ENCODE measurements around the gene CLEC12A. TPM values are rescaled to one million over a fixed set of nuclear protein-coding genes. Genes with fewer than 3 reads are reported as not detected.

The CLEC12A gene
- total RNA-seq, 1 donor from 2014 or later, result not detected

- H3K27me3 Mint-ChIP-seq (ENCODE audit: insufficient read depth, low read depth), result peaks cover 2% of the 10 kb centered on the region
- Histone ChIP-seq H3K4me3 (no peak overlapping the region), H4K20me1 (ENCODE audit: low read depth) (no peaks in the 10 kb centered on the region), H3F3A (ENCODE audit: low read depth) (no peaks in the 10 kb centered on the region), H3K4me2 (no peak overlapping the region), H3K9ac (no peak overlapping the region), H3K79me2 (ENCODE audit: low read depth) (no peaks in the 10 kb centered on the region), H3K27ac (no peak overlapping the region), H3K27me3 (no peaks in the 10 kb centered on the region), H3K9me3 (ENCODE audit: low read depth) (no peaks in the 10 kb centered on the region), H3K4me1 (no peaks in the 10 kb centered on the region), H2AFZ (replicated peaks) (no peak overlapping the region), H3K36me3 (no peaks in the 10 kb centered on the region)
- peaks cover 2% of the 10 kb centered on the region for H3K9me3 Mint-ChIP-seq
- no peak overlapping the region for H3K27ac Mint-ChIP-seq
- no peaks in the 10 kb centered on the region for H3K36me3 Mint-ChIP-seq
- H3K4me3 Mint-ChIP-seq, result no peak overlapping the region
- no peaks in the 10 kb centered on the region for H3K4me1 Mint-ChIP-seq
- no peak for DNase-seq (ENCODE audit: low spot score)
- no peak for TF ChIP-seq EZH2phosphoT487 (IDR thresholded peaks at IDR 0.05)
- no peak for TF ChIP-seq CTCF (IDR thresholded peaks at IDR 0.05)
- no peak for TF ChIP-seq EZH2 (IDR thresholded peaks at IDR 0.05)
These were observed 13.4 kb upstream of the CLEC12A start for GRCh38 chr12:9957834-9958233.

- no peak overlapping the region for H3K4me3 ChIP-seq
- no peak overlapping the region for H3K4me2 ChIP-seq
- H3K27me3 ChIP-seq, result no peaks in the 10 kb centered on the region
- peaks cover 2% of the 10 kb centered on the region for H3K27me3 Mint-ChIP-seq (ENCODE audit: insufficient read depth, low read depth)
- no peaks in the 10 kb centered on the region for H4K20me1 ChIP-seq (ENCODE audit: low read depth)
- H3K4me3 Mint-ChIP-seq, result no peak overlapping the region
- no peak overlapping the region for H2AFZ ChIP-seq (replicated peaks)
- no peaks in the 10 kb centered on the region for H3K36me3 ChIP-seq
- no peak overlapping the region for H3K27ac ChIP-seq
- no peaks in the 10 kb centered on the region for H3F3A ChIP-seq (ENCODE audit: low read depth)
- H3K9me3 Mint-ChIP-seq, result no peaks in the 10 kb centered on the region
- H3K79me2 ChIP-seq (ENCODE audit: low read depth), result no peaks in the 10 kb centered on the region
- H3K4me1 Mint-ChIP-seq, result no peaks in the 10 kb centered on the region
- no peak overlapping the region for H3K9ac ChIP-seq
- TF ChIP-seq EZH2 (IDR thresholded peaks at IDR 0.05) (no peak), CTCF (IDR thresholded peaks at IDR 0.05) (no peak), EZH2phosphoT487 (IDR thresholded peaks at IDR 0.05) (no peak)
- no peaks in the 10 kb centered on the region for H3K4me1 ChIP-seq
- H3K9me3 ChIP-seq (ENCODE audit: low read depth), result no peaks in the 10 kb centered on the region
- no peak overlapping the region for H3K27ac Mint-ChIP-seq
- H3K36me3 Mint-ChIP-seq, result no peaks in the 10 kb centered on the region
- no peak for DNase-seq (ENCODE audit: low spot score)
These were observed 10.6 kb upstream of the CLEC12A start for GRCh38 chr12:9960590-9960989.

GRCh38 chr12:9961106-9961505 lies 10.1 kb upstream of the CLEC12A start:
- H3K36me3 ChIP-seq, result no peaks in the 10 kb centered on the region
- no peak overlapping the region for H3K9ac ChIP-seq
- DNase-seq (ENCODE audit: low spot score), result no peak
- H3K4me1 ChIP-seq, result no peaks in the 10 kb centered on the region
- Mint-ChIP-seq H3K27ac (no peak overlapping the region), H3K9me3 (no peaks in the 10 kb centered on the region), H3K36me3 (no peaks in the 10 kb centered on the region), H3K4me1 (no peaks in the 10 kb centered on the region), H3K4me3 (no peak overlapping the region), H3K27me3 (ENCODE audit: insufficient read depth, low read depth) (peaks cover 2% of the 10 kb centered on the region)
- H4K20me1 ChIP-seq (ENCODE audit: low read depth), result no peaks in the 10 kb centered on the region
- TF ChIP-seq EZH2 (IDR thresholded peaks at IDR 0.05) (no peak), CTCF (IDR thresholded peaks at IDR 0.05) (no peak), EZH2phosphoT487 (IDR thresholded peaks at IDR 0.05) (no peak)
- H3K79me2 ChIP-seq (ENCODE audit: low read depth), result no peaks in the 10 kb centered on the region
- no peaks in the 10 kb centered on the region for H3K9me3 ChIP-seq (ENCODE audit: low read depth)
- H3K27me3 ChIP-seq, result no peaks in the 10 kb centered on the region
- no peaks in the 10 kb centered on the region for H3F3A ChIP-seq (ENCODE audit: low read depth)
- H3K4me3 ChIP-seq, result no peak overlapping the region
- H2AFZ ChIP-seq (replicated peaks), result no peak overlapping the region
- H3K4me2 ChIP-seq, result no peak overlapping the region
- H3K27ac ChIP-seq, result no peak overlapping the region
